H9 (cell line): ENCODE measurements around the gene SORCS2. TPM values are rescaled to one million over a fixed set of nuclear protein-coding genes. Genes with fewer than 3 reads are reported as not detected.
A peak's percentile ranks its signal among the peaks of the same experiment; 100 is the strongest.

Source experiments
- DNase-seq: peaks from one replicate; pipeline ENCODE4 v3.0.0-alpha.2; 2017
- H2AFZ ChIP-seq: one replicate; pipeline ENCODE4 v1.6.1; 2013; ENCODE audit warnings: mild to moderate bottlenecking, low read length, control low read depth, moderate library complexity
- H2AK5ac ChIP-seq: 2 replicates; pipeline ENCODE4 v1.6.1; 2013; ENCODE audit warnings: low read length, control low read depth, mixed read lengths; ENCODE audit not compliant: insufficient read length
- H2BK120ac ChIP-seq: one replicate; pipeline ENCODE4 v1.6.1; 2013; ENCODE audit warnings: low read depth, mild to moderate bottlenecking, low read length, control low read depth, inconsistent platforms; ENCODE audit not compliant: poor library complexity, severe bottlenecking
- H2BK12ac ChIP-seq: 2 replicates; pipeline ENCODE4 v1.6.1; 2013; ENCODE audit warnings: low read length, control low read depth, mixed read lengths, low read depth; ENCODE audit not compliant: insufficient read length
- H2BK15ac ChIP-seq: 2 replicates; pipeline ENCODE4 v1.6.1; 2013; ENCODE audit warnings: low read depth, low read length, control low read depth
- H2BK20ac ChIP-seq: one replicate; pipeline ENCODE4 v1.6.1; 2013; ENCODE audit warnings: low read depth, mild to moderate bottlenecking, low read length, control low read depth, inconsistent platforms; ENCODE audit not compliant: poor library complexity, severe bottlenecking
- H2BK5ac ChIP-seq: 2 replicates; pipeline ENCODE4 v1.6.1; 2013; ENCODE audit warnings: low read length, control low read depth, mixed read lengths; ENCODE audit not compliant: insufficient read length
- H3K14ac ChIP-seq: 2 replicates; pipeline ENCODE4 v1.6.1; 2013; ENCODE audit warnings: low read length, control low read depth; ENCODE audit not compliant: insufficient read depth
- H3K18ac ChIP-seq: 2 replicates; pipeline ENCODE4 v1.6.1; 2013; ENCODE audit warnings: low read depth, mild to moderate bottlenecking, mixed read lengths, low read length, control low read depth; ENCODE audit not compliant: insufficient read length
- H3K23ac ChIP-seq: 2 replicates; pipeline ENCODE4 v1.6.1; 2013; ENCODE audit warnings: low read length, control low read depth, mixed read lengths, low read depth; ENCODE audit not compliant: insufficient read length
- H3K23me2 ChIP-seq: 2 replicates; pipeline ENCODE4 v1.6.1; 2013; ENCODE audit warnings: low read depth, mild to moderate bottlenecking, mixed read lengths, low read length, control low read depth; ENCODE audit not compliant: insufficient read length, poor library complexity, severe bottlenecking
- H3K27ac ChIP-seq: 2 replicates; pipeline ENCODE4 v1.5.1; 2013; ENCODE audit warnings: low read length, control low read depth, mixed read lengths, low read depth; ENCODE audit not compliant: insufficient read length
- H3K27me3 ChIP-seq: 2 replicates; pipeline ENCODE4 v1.6.1; 2013; ENCODE audit warnings: low read length, control low read depth, inconsistent platforms; ENCODE audit not compliant: insufficient read depth
- H3K4ac ChIP-seq: 2 replicates; pipeline ENCODE4 v1.6.1; 2013; ENCODE audit warnings: low read depth, mild to moderate bottlenecking, control low read depth, inconsistent platforms, low read length, moderate library complexity
- H3K4me1 ChIP-seq: 2 replicates; pipeline ENCODE4 v1.6.1; 2013; ENCODE audit warnings: low read length, control low read depth, inconsistent platforms; ENCODE audit not compliant: insufficient read depth
- H3K4me2 ChIP-seq: 2 replicates; pipeline ENCODE4 v1.6.1; 2013; ENCODE audit warnings: low read length, control low read depth, mixed read lengths; ENCODE audit not compliant: insufficient read length, insufficient read depth
- H3K56ac ChIP-seq: 2 replicates; pipeline ENCODE4 v1.6.1; 2013; ENCODE audit warnings: low read depth, mild to moderate bottlenecking, mixed read lengths, low read length, control low read depth; ENCODE audit not compliant: insufficient read length
- H3K79me1 ChIP-seq: 2 replicates; pipeline ENCODE4 v1.6.1; 2013; ENCODE audit warnings: low read depth, mild to moderate bottlenecking, moderate library complexity, low read length, control low read depth, inconsistent platforms; ENCODE audit not compliant: insufficient read depth, poor library complexity, severe bottlenecking
- H3K79me2 ChIP-seq: 2 replicates; pipeline ENCODE4 v1.6.1; 2013; ENCODE audit warnings: low read length, control low read depth, inconsistent platforms; ENCODE audit not compliant: insufficient read depth
- H3K9ac ChIP-seq: 2 replicates; pipeline ENCODE4 v1.6.1; 2013; ENCODE audit warnings: low read length, control low read depth, mixed read lengths; ENCODE audit not compliant: insufficient read length; ENCODE audit errors: extremely low read depth
- H3K9me3 ChIP-seq: one replicate; pipeline ENCODE4 v1.6.1; 2013; ENCODE audit warnings: low read depth, low read length, inconsistent platforms; ENCODE audit not compliant: control insufficient read depth
- H3T11ph ChIP-seq: one replicate; pipeline ENCODE4 v1.6.1; 2013; ENCODE audit warnings: mild to moderate bottlenecking, low read length, control low read depth, inconsistent platforms
- H4K20me1 ChIP-seq: one replicate; pipeline ENCODE4 v1.6.1; 2013; ENCODE audit not compliant: control insufficient read depth, insufficient read length, insufficient read depth
- H4K5ac ChIP-seq: 2 replicates; pipeline ENCODE4 v1.6.1; 2013; ENCODE audit warnings: low read depth, mild to moderate bottlenecking, mixed read lengths, low read length, control low read depth; ENCODE audit not compliant: insufficient read length
- H4K8ac ChIP-seq: replicated peaks from 2 replicates; pipeline ENCODE4 v1.6.1; 2013; ENCODE audit warnings: low read length, control low read depth, mixed read lengths, low read depth; ENCODE audit not compliant: insufficient read length
- H4K91ac ChIP-seq: 2 replicates; pipeline ENCODE4 v1.6.1; 2013; ENCODE audit warnings: low read depth, mild to moderate bottlenecking, moderate library complexity, mixed read lengths, low read length, control low read depth; ENCODE audit not compliant: insufficient read length
- H3K27ac Mint-ChIP-seq, 3 experiments: 2 replicates in 2 of 3; 3 replicates in 1 of 3; pipeline ENCODE4 v1.8.0; 2020 to 2021; ENCODE audit warnings: mixed read lengths in 3 of 3, mild to moderate bottlenecking in 1 of 3, moderate library complexity in 1 of 3
- H3K27me3 Mint-ChIP-seq: 2 replicates; pipeline ENCODE4 v1.8.0; 2021; ENCODE audit warnings: low read depth, mild to moderate bottlenecking, moderate library complexity, mixed read lengths
- H3K36me3 Mint-ChIP-seq, 3 experiments: 2 replicates in 2 of 3; 3 replicates in 1 of 3; pipeline ENCODE4 v1.8.0; 2020 to 2021; ENCODE audit warnings: low read depth in 3 of 3, mixed read lengths in 3 of 3; ENCODE audit not compliant: insufficient read depth in 1 of 3
- H3K4me1 Mint-ChIP-seq, 2 experiments: 2 replicates each; pipeline ENCODE4 v1.8.0; 2020; ENCODE audit warnings: mixed read lengths in 2 of 2
- H3K4me3 Mint-ChIP-seq, 2 experiments: 2 replicates in 1 of 2; 3 replicates in 1 of 2; pipeline ENCODE4 v1.8.0; 2020 to 2021; ENCODE audit warnings: mild to moderate bottlenecking in 2 of 2, mixed read lengths in 2 of 2, moderate library complexity in 1 of 2
- H3K9me3 Mint-ChIP-seq, 2 experiments: 2 replicates in 1 of 2; 3 replicates in 1 of 2; pipeline ENCODE4 v1.8.0; 2020; ENCODE audit warnings: mild to moderate bottlenecking in 2 of 2, mixed read lengths in 2 of 2, moderate library complexity in 1 of 2
- CTCF ChIP-seq: fragments of 200-600 bp; sonication (generic); conservative IDR thresholded peaks from 3 replicates; pipeline ENCODE4 v1.8.0; 2021; ENCODE audit warnings: antibody characterized with exemption, mild to moderate bottlenecking
- WGBS: extraction: QIAGEN DNeasy Blood & Tissue Kit; methylation state at CpG from one replicate; pipeline ENCODE4 v1.1.7; 2013; ENCODE audit warnings: missing lambda C conversion rate, low lambda C conversion rate, mixed read lengths; ENCODE audit not compliant: insufficient read length; ENCODE audit errors: extremely low coverage; 5-methylcytosine and 5-hydroxymethylcytosine counted together
- total RNA-seq: library from RNA; stranded (reverse); gene quantifications from 2 replicates; pipeline ENCODE4 v1.2.1, GENCODE V29; 2021

The SORCS2 gene
- total RNA-seq, 1 experiment from 2014 or later = 0.57 TPM

DNA sequence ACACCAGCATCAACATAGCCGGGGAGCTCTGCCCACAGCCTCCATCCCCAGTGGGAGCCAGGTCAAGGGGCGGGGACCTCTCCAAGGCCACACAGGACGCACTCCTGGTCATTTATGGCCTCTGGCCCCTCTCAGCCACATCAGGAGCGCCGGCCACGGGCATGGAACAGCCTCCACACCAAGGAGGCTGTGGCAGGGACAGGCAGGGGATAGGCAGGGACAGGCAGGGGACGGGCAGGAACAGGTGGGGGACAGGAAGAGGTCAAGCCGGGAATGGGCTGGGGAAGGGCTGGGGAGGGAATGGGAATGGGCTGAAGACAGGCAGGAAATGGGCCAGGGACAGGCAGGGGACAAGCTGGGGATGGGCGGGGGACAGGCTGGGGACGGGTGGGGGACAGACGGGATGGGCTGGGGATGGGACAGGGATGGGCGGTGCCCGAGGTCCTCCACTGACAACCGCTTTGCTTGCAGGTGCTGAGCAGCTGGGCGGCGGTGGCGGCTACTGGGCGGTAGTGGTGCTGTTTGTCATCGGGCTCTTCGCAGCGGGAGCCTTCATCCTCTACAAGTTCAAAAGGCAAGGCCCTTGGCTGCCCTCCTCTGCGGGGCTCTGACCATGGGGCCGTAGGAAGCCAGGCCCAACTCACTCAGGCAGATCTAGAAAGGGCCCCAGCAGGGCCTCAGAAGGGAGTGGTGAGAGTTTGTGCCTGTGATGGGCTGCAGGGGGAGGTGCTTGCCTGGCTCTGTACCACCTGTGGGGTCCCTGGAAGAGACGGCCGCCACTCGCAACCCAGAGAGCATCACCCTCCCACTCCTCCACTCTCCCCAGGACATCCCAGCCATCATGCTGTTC, 541.7 kb downstream of the SORCS2 start:
- peak overlapping the region in 1 of 3 experiments; percentile 22; a peak in 1 of 7 replicates for H3K27ac Mint-ChIP-seq
- no peak overlapping the region for H3K4me3 Mint-ChIP-seq
- Histone ChIP-seq H3K9ac (no peak overlapping the region), H4K8ac (no peak overlapping the region), H3K4me1 (no peaks in the 10 kb centered on the region), H4K91ac (no peak overlapping the region), H3K9me3 (no peaks in the 10 kb centered on the region), H3T11ph (no peak overlapping the region), H3K27ac (no peak overlapping the region), H2BK120ac (no peak overlapping the region), H3K27me3 (no peaks in the 10 kb centered on the region), H2BK15ac (no peak overlapping the region), H3K4me2 (no peak overlapping the region), H4K5ac (no peak overlapping the region), H2BK5ac (no peak overlapping the region), H3K56ac (no peak overlapping the region), H3K79me2 (no peaks in the 10 kb centered on the region), H3K23me2 (no peaks in the 10 kb centered on the region), H3K18ac (no peak overlapping the region), H4K20me1 (no peaks in the 10 kb centered on the region), H2BK12ac (no peak overlapping the region), H2AFZ (no peak overlapping the region), H3K23ac (no peak overlapping the region), H2AK5ac (no peak overlapping the region), H3K14ac (no peak overlapping the region), H2BK20ac (no peak overlapping the region), H3K4ac (no peak overlapping the region), H3K79me1 (no peaks in the 10 kb centered on the region)
- DNase-seq = no peak
- H3K4me1 Mint-ChIP-seq = 0 out of 4 replicates have a peak, but pooled peaks cover 0 to 4% of the 10 kb centered on the region in 2 experiments
- H3K27me3 Mint-ChIP-seq = peaks cover 15% of the 10 kb centered on the region
- no CpG with 5 or more reads among the region's 26 CpGs for WGBS
- TF ChIP-seq CTCF = no peak
- H3K9me3 Mint-ChIP-seq = no peaks in the 10 kb centered on the region
- no peaks in the 10 kb centered on the region for H3K36me3 Mint-ChIP-seq
